ENCODE measurements around the gene PKP1. TPM values are rescaled to one million over a fixed set of nuclear protein-coding genes. Genes with fewer than 3 reads are reported as not detected.

Gene PKP1
- total RNA-seq, 1 donor from 2014 or later = 409 TPM

DNA sequence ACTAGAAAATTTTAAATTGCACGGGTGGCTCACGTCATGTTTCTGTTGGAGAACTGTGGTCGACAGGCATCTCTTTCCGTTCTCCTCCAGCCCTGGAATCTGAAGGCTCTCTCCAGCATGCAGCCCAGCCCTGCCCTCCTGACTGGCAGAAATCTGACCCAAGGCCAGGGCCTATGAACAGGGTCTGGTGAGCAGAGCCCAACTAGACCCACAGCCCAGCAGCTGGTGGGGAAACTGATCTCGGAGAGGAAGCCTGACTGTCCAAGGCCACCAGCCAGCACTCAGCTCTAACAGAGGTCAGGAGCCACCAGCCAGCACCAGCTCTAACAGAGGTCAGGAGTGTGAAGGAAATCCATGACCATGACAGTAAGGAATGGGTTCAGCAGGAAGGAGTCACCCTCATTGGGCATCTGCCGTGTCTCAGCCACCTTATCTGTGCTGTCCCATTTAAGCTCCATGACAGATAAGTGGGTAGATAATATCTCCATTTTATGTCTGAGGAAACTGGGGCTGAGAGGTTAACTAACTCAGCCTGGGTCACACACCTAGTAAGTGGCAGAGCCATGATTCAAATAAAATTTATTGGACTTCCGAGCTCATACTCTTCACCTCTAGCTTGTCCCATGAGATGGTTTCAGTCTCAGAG is 20.2 kb upstream of the PKP1 start:
- H3K4me1 ChIP-seq = peaks cover 22% of the 10 kb centered on the region
- H3K9me3 ChIP-seq = no peaks in the 10 kb centered on the region
- H3K27me3 ChIP-seq = no peaks in the 10 kb centered on the region
- H3K36me3 ChIP-seq = no peaks in the 10 kb centered on the region
- intact Hi-C loops (cut with DNase I) = no loop called here
- DNase-seq (ENCODE audit: extremely low spot score in 2 of 2) = peak in 1 of 2 donors; percentile 58
- no peak overlapping the region for H3K27ac ChIP-seq
- TF ChIP-seq POLR2AphosphoS5 (IDR thresholded peaks at IDR 0.05; ENCODE audit: insufficient read depth in 1 of 2, low read depth in 1 of 2) = no peak
- TF ChIP-seq, protein P1, sequence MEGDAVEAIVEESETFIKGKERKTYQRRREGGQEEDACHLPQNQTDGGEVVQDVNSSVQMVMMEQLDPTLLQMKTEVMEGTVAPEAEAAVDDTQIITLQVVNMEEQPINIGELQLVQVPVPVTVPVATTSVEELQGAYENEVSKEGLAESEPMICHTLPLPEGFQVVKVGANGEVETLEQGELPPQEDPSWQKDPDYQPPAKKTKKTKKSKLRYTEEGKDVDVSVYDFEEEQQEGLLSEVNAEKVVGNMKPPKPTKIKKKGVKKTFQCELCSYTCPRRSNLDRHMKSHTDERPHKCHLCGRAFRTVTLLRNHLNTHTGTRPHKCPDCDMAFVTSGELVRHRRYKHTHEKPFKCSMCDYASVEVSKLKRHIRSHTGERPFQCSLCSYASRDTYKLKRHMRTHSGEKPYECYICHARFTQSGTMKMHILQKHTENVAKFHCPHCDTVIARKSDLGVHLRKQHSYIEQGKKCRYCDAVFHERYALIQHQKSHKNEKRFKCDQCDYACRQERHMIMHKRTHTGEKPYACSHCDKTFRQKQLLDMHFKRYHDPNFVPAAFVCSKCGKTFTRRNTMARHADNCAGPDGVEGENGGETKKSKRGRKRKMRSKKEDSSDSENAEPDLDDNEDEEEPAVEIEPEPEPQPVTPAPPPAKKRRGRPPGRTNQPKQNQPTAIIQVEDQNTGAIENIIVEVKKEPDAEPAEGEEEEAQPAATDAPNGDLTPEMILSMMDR (IDR thresholded peaks at IDR 0.05) = no peak
- H3K4me3 ChIP-seq = no peak overlapping the region

DNA sequence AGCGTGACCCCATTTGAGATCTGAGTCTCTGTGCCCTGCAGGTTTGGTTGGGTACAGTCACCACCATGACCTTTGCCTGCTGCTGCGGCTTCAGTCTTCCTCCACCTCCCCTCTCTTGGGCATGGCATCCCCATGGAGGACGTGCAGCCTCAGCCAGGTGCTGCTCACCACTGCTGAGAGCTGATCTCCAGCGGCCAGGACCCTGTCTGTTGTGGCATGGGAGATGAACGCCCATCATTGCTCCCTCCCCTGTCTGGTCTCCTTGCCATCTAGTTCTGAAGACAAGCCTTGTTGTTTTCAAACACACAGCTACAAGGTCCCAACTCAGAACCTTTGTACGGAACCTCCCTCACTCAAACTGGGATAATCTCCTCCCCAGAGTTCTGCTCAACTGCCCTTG is 19.2 kb upstream of the PKP1 start:
- no peak overlapping the region for H3K4me3 ChIP-seq
- no peak for TF ChIP-seq POLR2A (IDR thresholded peaks at IDR 0.05)
- TF ChIP-seq POLR2AphosphoS5 (IDR thresholded peaks at IDR 0.05; ENCODE audit: insufficient read depth in 1 of 2, low read depth in 1 of 2) = no peak
- TF ChIP-seq, protein P1 (IDR thresholded peaks at IDR 0.05) = no peak
- intact Hi-C loops (cut with DNase I) = no loop called here
- peaks cover 29% of the 10 kb centered on the region for H3K4me1 ChIP-seq
- no peak overlapping the region for H3K27ac ChIP-seq
- DNase-seq (ENCODE audit: extremely low spot score in 2 of 2) = peak in 1 of 2 donors; percentile 85
- no peaks in the 10 kb centered on the region for H3K9me3 ChIP-seq
- H3K27me3 ChIP-seq = no peaks in the 10 kb centered on the region
- no peaks in the 10 kb centered on the region for H3K36me3 ChIP-seq

DNA sequence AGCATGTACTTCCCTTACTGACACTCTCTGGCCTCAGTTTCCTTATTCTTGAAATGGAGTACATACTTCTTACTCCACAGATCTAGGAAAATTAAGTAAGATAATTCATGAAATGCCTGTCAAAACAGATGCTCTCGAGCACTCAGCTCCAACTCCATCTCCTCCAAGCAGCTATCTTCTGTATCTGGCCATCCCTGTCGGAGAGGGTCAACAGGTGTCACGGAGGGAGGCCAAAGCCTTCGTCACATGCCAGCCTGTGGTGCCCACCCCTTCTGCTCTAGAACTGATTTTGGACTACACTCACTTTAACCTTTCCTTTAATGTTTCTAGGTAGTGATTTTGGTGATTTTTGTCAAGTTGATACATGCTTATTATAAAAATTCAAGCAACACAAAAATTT is 18.8 kb upstream of the PKP1 start:
- TF ChIP-seq POLR2AphosphoS5 (IDR thresholded peaks at IDR 0.05; ENCODE audit: insufficient read depth in 1 of 2, low read depth in 1 of 2) = no peak
- no peak for TF ChIP-seq POLR2A (IDR thresholded peaks at IDR 0.05)
- TF ChIP-seq, protein P1 (IDR thresholded peaks at IDR 0.05) = no peak
- H3K4me3 ChIP-seq = no peak overlapping the region
- no peaks in the 10 kb centered on the region for H3K27me3 ChIP-seq
- no peaks in the 10 kb centered on the region for H3K36me3 ChIP-seq
- DNase-seq (ENCODE audit: extremely low spot score in 2 of 2) = no peak
- H3K27ac ChIP-seq = no peak overlapping the region
- intact Hi-C loops (cut with DNase I) = no loop called here
- peaks cover 27% of the 10 kb centered on the region for H3K4me1 ChIP-seq
- H3K9me3 ChIP-seq = no peaks in the 10 kb centered on the region

DNA sequence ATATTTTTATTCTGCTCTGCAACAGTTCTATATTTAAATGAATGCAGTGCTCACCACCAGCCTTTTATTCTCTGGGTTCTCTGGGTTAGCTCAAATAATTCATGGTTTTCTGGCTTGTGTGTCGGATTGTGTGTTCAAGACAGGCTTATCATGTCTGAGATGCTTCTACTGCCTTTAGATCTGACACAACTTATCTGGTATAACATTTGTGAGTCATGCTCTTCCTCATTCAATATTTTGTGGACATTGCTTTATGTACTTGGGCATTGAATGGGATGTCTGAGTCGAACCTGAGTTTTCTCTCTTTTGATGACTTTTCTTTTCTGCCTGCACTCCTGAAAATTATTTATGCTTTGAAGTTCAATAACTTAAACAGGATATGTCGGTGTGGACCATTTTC is 17.6 kb upstream of the PKP1 start:
- H3K4me3 ChIP-seq = no peak overlapping the region
- TF ChIP-seq, protein P1 (IDR thresholded peaks at IDR 0.05) = no peak
- TF ChIP-seq POLR2AphosphoS5 (IDR thresholded peaks at IDR 0.05; ENCODE audit: insufficient read depth in 1 of 2, low read depth in 1 of 2) (no peak), POLR2A (IDR thresholded peaks at IDR 0.05) (no peak)
- H3K36me3 ChIP-seq = no peaks in the 10 kb centered on the region
- H3K27me3 ChIP-seq = no peaks in the 10 kb centered on the region
- no peak overlapping the region for H3K27ac ChIP-seq
- no peak for DNase-seq (ENCODE audit: extremely low spot score in 2 of 2)
- H3K9me3 ChIP-seq = no peaks in the 10 kb centered on the region
- H3K4me1 ChIP-seq = peaks cover 15% of the 10 kb centered on the region
- intact Hi-C loops (cut with DNase I) = no loop called here

DNA sequence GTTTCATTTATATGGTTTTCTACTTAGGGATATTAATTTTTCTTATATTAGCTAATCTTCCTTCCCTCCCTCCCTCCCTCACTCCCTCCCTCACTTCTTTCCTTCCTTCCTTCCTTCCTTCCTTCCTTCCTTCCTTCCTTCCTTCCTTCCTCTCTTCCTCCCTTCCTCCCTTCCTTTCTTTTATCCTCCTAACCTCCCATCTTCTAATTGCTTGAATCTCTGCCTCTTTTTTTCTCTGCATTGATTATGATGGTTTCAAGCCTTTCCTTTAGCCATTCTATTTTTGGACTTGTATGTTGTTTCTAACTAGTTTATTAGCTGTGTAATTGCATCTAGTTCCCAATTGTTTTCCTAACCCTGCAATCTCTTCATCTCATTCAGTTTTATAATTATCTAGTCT is 17.0 kb upstream of the PKP1 start:
- no peak for DNase-seq (ENCODE audit: extremely low spot score in 2 of 2)
- Histone ChIP-seq H3K36me3 (no peaks in the 10 kb centered on the region), H3K4me1 (peaks cover 10% of the 10 kb centered on the region), H3K27me3 (no peaks in the 10 kb centered on the region), H3K27ac (no peak overlapping the region), H3K4me3 (no peak overlapping the region), H3K9me3 (no peaks in the 10 kb centered on the region)
- TF ChIP-seq POLR2AphosphoS5 (IDR thresholded peaks at IDR 0.05; ENCODE audit: insufficient read depth in 1 of 2, low read depth in 1 of 2) (no peak), POLR2A (IDR thresholded peaks at IDR 0.05) (no peak)
- TF ChIP-seq, protein P1 (IDR thresholded peaks at IDR 0.05) = no peak
- intact Hi-C loops (cut with DNase I) = no loop called here
